Right renal pelvis (tissue), 4 donors: Measurements from ENCODE around the gene MYL5. TPM values are rescaled to one million over a fixed set of nuclear protein-coding genes. Genes with fewer than 3 reads are reported as not detected.
"Not testable (repeated sequence)": the region's sequence is repeated elsewhere in the genome, so short reads cannot be mapped to it uniquely, and the experiment has no call there.

Experiments
- DNase-seq, 4 donors: peaks; one replicate each; pipeline ENCODE4 v3.0.0-alpha.2; 2013; ENCODE audit warnings: low read depth in 4 of 4, low spot score in 3 of 4, missing footprints in 1 of 4
- polyA plus RNA-seq, 4 donors: library from polyadenylated mRNA; unstranded; fragments of 120-200 nt; gene quantifications; one replicate each; pipeline ENCODE4 v1.2.1, GENCODE V29; 2013; ENCODE audit not compliant: insufficient read length in 4 of 4

MYL5 gene
- polyA plus RNA-seq, 4 donors: 14.1 to 23.3 (median 17.8) TPM

GRCh38 chr4:683982-684622, 9.8 kb downstream of the MYL5 start:
- DNase-seq: no peak

GRCh38 chr4:684623-685327, 10.4 kb downstream of the MYL5 start:
- DNase-seq: no peak

- no peak for DNase-seq
These were observed 11.5 kb downstream of the MYL5 start for GRCh38 chr4:685679-686412.

GRCh38 chr4:686413-687040, 12.2 kb downstream of the MYL5 start:
- DNase-seq: no peak

GRCh38 chr4:687048-687970, 13.0 kb downstream of the MYL5 start:
- DNase-seq: no peak

GRCh38 chr4:687971-688853, 13.9 kb downstream of the MYL5 start:
- no peak for DNase-seq

GRCh38 chr4:688854-689681, 14.7 kb downstream of the MYL5 start, which contains the start of gene SLC49A3:
Gene SLC49A3 (minus strand): TSS chr4:689151. CDS start chr4:689127, 24 bp downstream.
- DNase-seq: no peak

GRCh38 chr4:689723-690122, 15.4 kb downstream of the MYL5 start:
- no peak for DNase-seq

GRCh38 chr4:692771-693554, 18.6 kb downstream of the MYL5 start:
- DNase-seq: no peak

GRCh38 chr4:694341-694940, 20.1 kb downstream of the MYL5 start:
- DNase-seq: not testable (repeated sequence)

GRCh38 chr4:699816-700580, 25.7 kb downstream of the MYL5 start:
- no peak for DNase-seq

GRCh38 chr4:700587-701264, 26.4 kb downstream of the MYL5 start:
- DNase-seq: no peak

- no peak for DNase-seq
These were observed 28.3 kb downstream of the MYL5 start for GRCh38 chr4:702618-703048.

GRCh38 chr4:703336-704197, 29.2 kb downstream of the MYL5 start:
- DNase-seq: no peak
